Epidermal melanocyte (primary cell): Measurements from ENCODE around the gene IL4I1.

Experiments
- DNase-seq: peaks from one replicate; pipeline ENCODE4 v3.0.0; 2011; ENCODE audit warnings: low spot score; ENCODE audit not compliant: insufficient read length

The IL4I1 gene

DNA sequence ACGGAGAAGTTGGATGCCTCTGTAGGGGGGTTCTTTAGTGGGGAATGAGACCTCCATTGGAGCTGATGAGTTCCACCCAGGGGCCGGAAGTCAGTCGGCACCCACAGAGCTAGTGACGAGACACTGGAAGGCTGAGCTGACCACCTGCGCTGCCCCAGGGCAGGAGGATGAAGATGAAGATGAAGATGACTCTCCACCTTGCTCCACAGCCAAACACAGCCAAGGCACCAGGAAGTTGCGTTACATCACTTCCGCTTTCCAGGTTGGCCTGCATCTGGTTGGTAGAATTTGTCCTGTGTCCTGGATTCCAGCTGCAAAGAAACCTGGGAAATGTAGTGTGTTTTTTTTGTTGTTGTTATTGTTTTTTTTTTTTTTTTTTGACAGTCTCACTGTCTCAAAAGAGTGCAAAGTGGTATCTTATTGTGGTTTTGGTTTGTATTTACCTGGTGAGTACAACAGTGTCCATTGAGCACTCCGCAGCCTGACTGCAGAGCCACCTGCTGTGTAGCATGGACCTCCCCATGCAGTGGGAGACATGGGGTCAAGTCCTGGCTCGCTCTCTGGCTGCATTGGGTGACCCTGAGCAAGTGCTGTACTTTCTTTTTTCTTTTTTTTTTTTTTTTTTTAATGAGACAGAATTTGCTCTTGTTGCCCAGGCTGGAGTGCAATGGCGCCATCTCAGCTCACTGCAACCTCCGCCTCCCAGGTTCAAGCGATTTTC lies 17.3 kb downstream of the IL4I1 start:
- no peak for DNase-seq

DNA sequence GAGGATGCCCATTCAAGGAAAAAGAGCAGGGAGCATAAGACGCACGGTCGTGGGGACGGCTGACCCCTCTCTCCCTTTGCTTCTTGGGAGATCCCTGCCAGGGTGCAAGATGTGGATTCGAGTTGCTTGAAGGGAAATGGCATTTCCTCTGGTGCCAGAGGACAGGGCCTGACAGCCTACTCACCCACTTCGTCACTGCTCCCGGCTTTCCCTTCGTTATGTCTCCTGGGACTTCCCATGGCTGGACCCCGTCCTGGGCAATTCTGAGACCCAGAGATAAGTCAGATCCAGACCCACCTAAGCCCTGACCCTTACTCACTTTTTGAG lies 18.0 kb downstream of the IL4I1 start:
- DNase-seq: no peak

DNA sequence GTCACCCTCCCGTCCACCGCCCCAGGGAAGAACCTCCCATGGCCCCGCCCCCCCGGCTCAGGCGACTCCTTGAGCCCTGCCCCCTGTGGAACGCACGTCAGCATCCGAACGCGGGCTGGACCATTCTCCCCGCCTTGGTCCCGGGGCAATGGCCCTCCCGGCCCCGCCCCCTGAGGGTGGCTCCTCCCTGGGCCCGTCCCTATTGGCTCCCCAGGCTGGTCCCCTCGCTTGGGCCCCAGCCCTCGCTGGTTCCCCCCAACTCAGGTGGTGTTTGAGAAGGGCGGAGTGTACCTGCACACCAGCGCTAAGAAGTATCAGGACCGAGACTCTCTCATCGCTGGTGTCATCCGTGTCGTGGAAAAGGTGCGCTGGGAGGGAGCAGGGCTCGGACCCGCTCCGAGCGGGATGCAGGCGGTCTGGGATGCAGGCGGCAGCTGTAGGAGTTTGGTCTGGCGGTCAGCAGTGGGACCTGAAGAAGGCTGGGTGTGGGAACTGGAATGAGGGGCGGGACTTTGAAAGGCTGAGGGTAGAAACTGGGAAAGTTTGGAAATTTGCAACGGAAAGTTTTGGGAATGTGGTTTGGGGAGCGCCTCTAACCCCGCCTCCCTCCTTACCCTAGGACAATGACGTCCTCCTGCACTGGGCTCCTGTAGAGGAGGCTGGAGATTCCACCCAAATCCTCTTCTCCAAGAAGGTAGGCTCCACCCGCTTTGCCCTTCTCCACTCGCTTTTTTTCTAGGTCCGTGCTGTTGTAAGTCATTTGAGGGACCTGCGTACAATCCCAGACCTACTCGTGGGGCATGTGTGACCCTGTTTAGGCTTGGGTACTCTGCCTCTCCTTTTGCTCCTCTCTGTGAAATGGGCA lies 18.6 kb downstream of the IL4I1 start:
- peak; percentile 98 for DNase-seq

DNA sequence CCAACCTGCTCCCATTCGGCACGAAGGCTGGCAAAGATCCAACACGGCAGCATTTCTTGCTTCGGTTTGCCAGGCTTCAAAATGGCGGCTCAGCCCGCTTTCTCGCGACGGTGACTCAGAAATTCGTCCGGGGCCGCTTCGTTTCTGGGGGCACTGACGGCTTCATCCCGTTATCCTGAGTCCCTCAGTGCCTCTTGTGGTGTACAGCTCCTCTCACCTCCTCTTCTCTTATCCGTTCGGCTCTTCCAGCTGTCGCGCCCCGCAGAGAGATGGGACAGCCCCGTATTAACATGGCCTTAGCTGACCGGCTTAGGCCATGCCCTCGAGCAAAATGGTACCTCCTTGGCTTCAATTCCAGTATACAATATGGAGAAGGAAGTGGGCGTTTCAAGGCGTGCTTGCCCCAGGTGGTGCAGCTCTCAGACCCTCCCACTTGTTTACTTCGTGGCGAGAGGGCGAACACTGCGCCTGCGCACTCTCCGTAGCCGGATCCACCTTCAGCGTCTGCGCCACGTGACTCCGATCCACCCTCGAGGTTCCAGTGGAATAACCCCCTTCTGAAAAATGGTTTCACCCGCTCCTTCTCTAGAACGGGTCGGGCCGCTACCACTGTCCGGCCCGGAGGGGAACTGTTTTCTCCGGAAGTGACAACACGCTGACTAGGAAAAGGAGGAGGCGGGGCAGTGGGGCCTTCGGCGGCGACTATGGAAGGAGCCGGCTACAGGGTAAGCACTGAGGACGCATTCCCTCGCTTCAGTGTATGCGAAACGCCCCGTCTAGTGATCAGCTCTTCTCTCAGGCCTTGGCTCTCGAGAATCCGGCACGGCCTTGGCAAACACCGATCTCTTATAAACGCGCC lies 19.4 kb downstream of the IL4I1 start, which contains the start of the genes AKT1S1 and TBC1D17:
TSS of gene AKT1S1 (minus strand) at position 336 of the 859 bp plus-strand sequence. CDS start 4,060 bp downstream, outside the sequence.
TSS of gene TBC1D17 (plus strand) at position 683 of the 859 bp plus-strand sequence. CDS start at position 705, 22 bp downstream.
- peak; percentile 99 for DNase-seq

DNA sequence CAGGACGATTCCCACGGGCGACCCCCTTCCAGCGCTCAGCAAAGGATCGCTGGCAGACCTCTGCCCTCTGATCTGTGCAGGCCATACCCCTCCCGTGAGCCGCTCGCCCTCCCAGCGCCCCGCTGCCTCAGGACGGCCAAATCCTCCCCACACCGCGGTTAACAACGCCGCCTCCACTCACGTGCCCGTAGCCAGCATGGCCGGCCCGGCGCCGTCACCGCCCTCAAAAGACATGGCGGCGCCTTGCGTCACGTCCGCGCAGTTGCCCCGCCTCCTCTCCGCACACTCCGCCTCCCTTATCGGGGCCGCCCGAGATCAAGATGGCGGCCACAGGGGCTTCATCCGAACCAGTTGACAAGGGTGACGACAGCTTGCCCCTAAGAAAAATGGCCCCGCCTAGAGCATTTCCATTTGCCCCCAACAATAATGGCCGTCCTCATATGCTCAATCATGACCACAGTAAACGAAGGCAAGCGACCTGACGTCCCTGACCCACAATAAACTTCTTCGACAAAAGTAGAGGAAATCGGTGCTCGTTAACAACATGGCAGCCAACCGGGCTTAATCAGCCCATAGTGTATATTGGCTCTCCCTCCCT lies 20.2 kb downstream of the IL4I1 start:
- no peak for DNase-seq

DNA sequence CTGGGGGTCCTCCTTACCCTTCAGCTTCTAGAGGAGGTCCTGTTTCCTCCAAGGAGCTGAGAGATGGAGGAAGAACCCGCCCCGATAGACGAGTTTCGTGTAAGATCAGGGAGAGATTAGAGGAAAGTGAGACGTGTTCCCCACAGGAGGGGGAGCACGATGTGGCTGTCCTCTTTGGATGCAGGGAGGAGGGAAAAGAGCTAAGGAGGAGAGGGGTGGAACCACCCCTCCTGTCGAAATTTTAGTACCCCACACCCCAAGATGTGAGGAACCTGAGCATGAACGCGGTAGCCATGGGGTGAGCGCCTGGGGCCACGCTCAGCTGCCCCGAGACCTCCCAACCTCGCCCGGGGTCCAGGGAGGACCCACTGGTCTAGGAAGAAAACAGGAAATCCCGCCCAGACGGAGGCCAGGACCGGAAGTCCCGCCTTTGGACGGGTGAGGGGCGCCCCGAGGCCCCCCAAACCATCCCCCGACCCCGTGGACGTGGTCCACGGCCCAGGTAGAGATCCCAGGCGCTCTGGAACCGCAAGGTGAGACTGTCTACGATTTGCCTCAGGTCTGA lies 20.7 kb downstream of the IL4I1 start:
- DNase-seq: no peak

DNA sequence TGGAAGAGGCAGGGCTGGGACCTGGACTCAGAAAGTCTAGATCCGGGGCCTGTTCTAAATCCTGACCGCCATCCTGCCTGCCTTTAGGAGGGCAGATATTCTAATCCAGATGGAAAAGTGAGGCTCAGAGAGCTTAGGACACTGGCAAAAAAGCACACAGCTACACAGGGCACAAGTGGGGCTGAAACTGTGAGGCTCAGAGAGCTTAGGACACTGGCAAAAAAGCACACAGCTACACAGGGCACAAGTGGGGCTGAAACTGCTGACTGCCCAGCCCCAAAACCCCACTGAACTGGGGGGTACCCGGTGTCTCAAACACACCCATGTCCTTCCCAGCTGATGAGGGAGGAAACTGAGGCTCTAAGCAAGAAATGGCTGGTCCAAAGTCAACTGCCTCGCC lies 21.5 kb downstream of the IL4I1 start:
- DNase-seq: no peak

DNA sequence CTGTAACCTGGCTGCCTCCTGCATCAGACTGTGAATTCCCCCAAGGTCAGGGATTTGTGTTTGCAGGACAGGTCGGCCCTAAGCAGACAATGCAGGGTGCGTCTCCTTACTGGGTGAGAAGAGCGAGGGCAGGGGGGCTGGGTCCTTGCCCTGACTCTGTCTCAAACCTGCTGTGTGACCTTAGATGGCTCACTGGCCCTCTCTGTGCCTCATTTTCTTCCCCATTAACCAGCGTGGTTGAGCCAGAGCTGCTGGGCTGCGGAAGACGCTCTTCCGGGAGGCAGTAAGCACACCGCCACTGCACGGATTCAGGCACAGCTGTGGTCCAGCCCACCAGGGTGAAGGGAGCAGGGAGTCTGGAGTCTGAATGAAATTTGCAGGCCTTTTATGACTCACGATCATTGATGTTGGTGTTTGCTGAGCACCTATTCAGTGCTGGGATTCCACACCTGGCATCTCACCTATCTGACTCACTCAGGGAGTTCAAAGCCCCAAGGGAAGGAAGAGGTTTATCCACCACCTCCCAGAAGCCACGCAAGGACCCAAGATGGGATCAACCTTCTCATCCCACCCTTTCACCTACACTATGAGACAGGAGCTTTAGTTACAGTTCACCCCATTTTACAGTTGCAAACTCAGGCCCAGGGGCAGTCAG lies 22.1 kb downstream of the IL4I1 start:
- DNase-seq: no peak

DNA sequence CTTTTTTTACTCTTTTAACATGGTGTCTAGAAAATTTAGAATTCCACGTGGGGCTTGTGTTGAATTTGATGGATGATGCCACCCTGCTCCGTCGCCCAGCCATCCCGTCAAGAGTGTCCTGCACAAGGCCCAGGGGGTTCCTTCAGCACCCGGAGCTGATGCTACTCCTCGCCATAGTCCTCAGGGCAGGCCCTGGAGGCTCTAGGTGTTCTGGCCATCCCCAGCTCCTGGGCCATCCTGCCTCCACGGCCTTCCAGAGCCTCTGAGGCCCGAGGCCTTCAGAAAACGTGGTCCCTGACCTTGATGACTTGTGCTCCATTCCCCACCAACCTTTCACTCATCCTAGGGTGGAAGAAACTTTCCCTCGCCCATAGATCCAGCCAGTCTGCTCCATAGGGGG lies 22.9 kb downstream of the IL4I1 start:
- DNase-seq: no peak

DNA sequence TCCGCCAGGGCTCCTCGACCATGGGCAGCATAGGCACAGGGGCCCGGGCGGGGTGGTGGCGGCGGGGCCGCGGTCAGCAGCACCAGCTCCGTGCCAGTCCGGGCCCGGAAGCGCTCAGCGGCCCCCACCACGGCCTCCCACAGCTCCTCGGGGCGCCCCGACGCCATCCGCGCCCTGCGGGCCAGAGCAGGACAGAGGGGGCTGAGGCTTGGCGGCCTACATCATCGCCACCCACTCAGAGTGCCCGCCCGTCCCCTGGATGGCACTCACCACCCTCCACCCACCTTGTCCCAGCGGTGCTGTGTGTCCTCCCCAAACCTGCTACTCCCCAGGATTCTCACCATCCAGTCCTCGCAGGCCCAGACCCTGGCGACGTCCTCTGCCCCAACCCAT lies 23.6 kb downstream of the IL4I1 start:
- no peak for DNase-seq

DNA sequence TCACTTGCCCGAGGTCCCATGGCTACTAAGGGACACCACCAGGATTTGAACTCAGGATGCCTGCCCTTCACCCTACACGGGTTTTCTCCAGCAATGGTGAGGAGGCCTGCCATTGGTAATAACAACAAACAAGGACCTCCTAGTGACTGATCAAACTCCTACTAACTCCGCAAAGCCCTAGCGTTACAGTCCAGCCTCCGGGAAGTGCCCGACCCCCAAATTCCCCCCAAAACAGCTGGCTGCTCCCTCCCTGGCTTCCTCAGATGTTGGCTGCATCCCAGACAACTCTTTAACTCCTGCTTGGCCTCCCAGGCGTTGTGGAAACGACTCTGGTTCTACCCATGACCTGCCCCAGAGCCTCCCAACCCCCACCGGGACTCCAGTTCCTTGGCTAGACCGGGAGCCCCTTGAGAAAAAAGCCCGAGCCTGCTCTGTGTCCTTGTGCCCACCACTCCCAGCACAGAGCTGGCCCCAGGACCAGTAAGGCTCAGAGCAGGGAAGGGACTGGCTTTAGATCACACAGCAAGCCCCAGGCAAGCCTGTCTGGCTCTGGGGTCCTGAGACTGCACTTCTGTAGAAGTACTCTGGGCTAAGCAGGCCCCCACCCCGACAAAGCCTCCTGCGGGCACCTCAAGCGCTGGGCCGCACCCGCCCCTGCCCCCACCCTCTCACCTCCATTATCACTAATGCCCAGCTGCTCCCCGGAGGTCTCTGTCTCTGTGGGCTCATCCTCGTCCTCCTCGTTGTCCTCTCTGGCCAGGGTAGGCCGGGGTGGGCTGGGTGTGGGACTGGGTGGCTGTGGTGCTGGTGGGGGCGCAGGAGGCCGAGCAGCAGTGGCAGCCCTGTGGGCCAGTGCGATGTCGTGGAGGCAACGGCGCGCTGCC lies 24.2 kb downstream of the IL4I1 start:
- DNase-seq: no peak

DNA sequence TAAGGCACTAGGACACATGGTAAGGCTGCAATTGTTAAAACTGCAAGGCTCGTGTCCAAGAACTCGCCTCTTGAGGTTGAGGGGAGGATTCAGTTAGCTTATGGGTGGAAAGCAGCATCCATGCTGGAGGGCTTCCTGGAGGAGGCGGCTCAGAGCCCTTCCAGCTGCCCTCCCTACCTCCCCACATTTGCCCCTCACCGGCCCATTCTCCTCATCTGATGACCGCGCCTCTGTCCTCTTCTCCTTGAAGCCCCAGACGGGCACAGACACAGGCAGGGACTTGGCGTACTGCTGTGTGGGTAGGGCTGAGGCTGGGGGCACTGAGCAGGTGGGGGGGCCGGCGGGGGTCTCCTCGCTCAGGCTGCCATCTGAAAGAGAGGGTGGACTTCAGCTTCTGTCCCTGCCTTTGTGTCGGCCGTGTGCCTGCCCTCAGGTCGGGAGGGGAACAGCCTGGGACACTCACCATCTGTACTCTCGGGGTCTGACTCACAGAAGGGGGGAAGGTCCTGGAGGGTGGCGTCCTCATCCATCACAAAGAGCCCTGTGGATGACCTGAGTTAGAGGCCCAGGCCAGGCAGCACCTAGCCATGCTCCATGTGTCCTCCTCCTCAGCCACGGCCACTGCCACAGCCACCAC lies 25.2 kb downstream of the IL4I1 start:
- DNase-seq: no peak

DNA sequence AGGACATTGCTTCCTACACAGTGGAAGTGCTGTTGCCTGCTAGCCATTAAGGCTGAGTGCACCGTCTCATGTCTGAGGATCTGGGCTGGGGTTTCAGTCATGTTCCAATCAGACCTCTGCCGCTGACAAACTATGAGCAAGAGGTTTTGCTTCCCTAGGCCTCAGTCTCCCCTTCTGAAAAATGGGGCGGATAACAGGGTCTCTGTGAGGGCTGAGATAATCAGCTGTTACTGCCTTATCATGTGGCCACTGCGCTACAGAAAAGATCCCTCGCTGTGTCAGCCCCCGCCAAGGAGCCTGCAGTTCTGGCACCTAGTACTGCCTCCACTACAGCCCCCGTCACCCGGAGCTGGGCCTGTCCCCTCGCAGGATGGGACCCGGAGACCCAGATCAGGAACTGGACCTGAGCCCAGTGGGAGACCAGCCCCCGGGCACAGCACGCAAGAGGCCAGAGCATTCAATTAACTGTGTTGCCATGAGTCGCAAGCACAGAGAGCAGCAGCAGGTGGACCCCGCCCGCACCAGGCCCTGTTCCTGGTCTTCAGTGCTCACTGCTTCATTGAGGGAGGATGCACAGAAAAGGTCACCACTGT lies 26.3 kb downstream of the IL4I1 start:
- no peak for DNase-seq

DNA sequence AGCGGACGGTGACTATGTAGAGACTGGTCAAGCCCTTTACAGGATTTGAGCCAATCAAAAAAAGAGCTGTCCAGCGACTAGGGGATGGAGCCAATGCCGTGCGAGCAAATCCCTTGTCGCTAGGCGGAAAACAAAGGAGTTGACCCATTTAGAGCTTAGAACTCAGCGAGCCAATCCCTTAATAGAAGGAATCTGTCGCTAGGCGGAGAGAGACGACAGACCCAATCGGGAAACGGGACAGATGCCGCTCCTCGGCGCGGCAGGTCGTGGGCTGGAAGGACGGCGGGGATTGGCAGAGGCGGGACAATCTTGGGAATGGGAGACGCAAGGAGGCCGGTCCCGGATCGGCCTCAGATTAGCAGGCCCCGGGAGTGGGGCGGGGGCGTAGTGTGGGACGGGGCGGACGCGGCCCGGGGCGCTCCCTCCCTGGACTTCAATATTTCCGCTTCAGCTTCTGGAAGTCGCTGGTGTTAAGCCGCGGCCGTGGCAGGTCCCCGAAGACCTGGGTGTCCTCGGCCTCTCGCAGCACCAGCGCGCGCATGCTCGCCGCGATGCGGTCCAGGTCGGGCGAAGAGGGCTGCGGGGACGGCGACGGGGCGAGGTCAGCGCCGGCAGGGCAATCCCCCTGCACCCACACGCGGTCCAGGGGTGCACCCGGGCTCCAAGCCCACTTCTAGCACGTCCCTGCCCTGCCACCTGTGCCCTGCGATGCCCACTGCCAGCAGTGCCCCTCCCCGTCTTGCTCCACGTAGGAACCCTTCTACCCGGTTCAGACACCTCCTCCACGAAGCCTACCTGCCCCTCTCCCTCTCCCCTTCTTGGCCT lies 27.0 kb downstream of the IL4I1 start:
- DNase-seq: peak; percentile 93

DNA sequence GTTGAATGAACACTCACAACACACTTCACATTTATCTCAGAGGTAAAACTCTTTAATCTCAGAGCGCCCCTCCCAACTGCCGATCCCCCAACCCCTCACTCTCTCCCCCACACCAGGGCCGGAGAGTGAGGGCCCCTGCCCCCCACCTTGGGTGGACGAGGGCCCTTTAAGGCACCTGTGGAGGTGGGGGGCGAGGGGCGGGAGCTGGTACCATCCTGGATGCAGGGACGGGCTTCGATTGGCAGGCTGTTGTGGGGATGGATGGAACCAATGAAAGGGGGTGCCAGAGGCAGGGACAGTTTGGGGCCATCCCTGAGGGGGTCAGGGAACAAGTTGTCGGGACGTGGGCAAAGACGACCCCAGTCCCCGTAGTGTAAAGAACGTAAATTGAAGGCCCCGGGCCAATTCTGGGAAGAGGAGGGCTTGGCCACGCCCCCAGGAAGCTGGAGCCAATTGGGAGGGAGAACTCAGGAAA lies 27.6 kb downstream of the IL4I1 start:
- no peak for DNase-seq

DNA sequence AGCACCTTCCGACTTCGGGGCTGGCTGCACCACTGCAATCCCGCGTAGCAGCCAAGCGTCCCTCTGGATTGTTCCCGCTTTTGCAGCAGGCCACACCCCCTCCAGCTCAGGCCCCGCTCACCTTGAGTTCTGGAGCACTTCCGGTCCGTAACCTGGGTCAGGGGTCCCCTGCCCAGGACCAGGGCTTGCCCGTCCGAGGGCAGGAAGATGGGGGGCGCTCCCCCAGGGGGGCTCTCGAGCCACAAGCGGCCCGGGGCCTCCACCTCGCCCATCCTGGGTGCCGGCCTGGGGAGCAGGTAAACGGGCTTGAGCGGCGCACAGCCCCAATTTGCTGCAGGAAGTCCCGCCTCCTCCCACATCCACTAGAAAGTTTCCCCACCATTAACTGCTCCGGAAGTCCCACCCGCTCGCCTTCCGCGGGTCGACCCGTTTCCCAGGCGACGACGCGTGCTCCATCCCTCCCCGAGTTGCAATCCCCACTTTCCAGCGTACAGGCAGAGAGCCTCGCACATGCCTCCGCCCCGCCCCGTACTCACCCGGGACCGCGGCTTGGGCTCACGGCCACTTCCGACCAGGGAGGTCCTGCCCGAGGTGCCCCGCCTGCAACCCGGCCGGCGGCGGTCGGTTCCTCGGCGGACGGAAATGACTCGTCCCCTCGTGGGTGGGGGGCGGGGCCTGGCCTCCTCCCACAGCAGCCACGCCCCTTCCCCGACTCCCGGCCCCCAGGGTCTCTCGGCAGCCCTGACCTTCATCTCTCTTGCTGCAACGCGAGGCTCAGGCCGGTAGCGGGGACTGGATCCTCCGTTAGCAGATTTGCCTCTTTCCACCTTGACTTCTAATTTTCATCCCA lies 29.5 kb downstream of the IL4I1 start, which contains the start of gene PNKP:
TSS of gene PNKP (minus strand) at position 644 of the 850 bp plus-strand sequence. CDS start at position 272, 372 bp downstream.
- DNase-seq: peak; percentile 96
